Choroid plexus epithelial cell (primary cell): ENCODE results near the gene OR2T12.
"Not testable (repeated sequence)": the region's sequence is repeated elsewhere in the genome, so short reads cannot be mapped to it uniquely, and the experiment has no call there.

Source experiments
- DNase-seq: peaks from one replicate; pipeline ENCODE4 v3.0.0-alpha.2; 2010; ENCODE audit warnings: low read depth
- H3K4me3 ChIP-seq: 2 replicates; pipeline ENCODE4 v1.5.1; 2011; ENCODE audit warnings: low read depth, mild to moderate bottlenecking, control low read depth, low read length, moderate library complexity
- TF ChIP-seq, protein P1 (sequence below): conservative IDR thresholded peaks from 2 replicates; pipeline ENCODE4 v1.5.1; 2011; ENCODE audit warnings: low read depth, mild to moderate bottlenecking, control low read depth, inconsistent platforms, low read length, moderate library complexity

The OR2T12 gene, protein sequence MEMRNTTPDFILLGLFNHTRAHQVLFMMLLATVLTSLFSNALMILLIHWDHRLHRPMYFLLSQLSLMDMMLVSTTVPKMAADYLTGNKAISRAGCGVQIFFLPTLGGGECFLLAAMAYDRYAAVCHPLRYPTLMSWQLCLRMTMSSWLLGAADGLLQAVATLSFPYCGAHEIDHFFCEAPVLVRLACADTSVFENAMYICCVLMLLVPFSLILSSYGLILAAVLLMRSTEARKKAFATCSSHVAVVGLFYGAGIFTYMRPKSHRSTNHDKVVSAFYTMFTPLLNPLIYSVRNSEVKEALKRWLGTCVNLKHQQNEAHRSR

DNA sequence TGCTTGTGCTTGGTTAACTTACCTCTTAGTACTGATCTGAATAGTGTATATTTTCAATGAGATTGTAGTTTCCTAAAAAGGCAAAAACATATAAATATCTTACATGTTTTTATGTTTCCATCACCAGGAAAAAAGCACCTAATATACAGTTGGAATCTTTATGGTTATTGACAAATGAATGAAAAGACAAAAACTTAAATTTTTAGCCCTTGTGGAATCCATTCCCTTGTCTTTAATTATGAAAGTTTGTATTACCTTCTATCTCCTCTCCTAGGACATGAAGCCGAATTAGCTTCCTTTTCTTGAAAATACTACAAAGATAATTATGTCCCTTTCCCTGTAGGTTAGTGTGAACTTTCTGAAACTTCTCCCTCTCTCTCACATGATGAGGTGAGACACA, at the start of gene OR2T12:
OR2T12 (minus strand) TSS at position 101 of the 400 bp plus-strand sequence. CDS start 7,846 bp downstream, outside the sequence.
- no peak for DNase-seq
- TF ChIP-seq, protein P1, sequence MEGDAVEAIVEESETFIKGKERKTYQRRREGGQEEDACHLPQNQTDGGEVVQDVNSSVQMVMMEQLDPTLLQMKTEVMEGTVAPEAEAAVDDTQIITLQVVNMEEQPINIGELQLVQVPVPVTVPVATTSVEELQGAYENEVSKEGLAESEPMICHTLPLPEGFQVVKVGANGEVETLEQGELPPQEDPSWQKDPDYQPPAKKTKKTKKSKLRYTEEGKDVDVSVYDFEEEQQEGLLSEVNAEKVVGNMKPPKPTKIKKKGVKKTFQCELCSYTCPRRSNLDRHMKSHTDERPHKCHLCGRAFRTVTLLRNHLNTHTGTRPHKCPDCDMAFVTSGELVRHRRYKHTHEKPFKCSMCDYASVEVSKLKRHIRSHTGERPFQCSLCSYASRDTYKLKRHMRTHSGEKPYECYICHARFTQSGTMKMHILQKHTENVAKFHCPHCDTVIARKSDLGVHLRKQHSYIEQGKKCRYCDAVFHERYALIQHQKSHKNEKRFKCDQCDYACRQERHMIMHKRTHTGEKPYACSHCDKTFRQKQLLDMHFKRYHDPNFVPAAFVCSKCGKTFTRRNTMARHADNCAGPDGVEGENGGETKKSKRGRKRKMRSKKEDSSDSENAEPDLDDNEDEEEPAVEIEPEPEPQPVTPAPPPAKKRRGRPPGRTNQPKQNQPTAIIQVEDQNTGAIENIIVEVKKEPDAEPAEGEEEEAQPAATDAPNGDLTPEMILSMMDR, result no peak
- no peak within 1 kb of the TSS for H3K4me3 ChIP-seq

DNA sequence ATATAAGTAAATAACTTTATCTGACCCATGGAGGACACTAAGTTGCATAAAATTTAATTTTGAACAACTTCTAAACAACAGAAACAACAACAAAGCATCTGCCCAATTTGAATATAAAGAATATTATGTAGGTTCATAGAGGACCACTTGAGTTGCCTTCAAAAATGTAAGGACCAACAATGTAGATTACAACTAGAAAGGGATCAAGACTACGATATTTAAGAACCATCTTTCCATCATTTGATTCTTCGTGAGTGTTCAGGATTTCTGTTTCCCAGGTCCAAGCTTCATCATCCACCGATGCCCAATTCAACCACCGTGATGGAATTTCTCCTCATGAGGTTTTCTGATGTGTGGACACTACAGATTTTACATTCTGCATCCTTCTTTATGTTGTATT, 45.3 kb upstream of the OR2T12 start, which contains the start of gene OR14C36:
OR14C36 (plus strand) TSS at position 301 of the 400 bp plus-strand sequence; CDS start at position 301, 0 bp downstream.
- no peak within 1 kb of the TSS for H3K4me3 ChIP-seq
- TF ChIP-seq, protein P1, result no peak
- DNase-seq, result no peak

DNA sequence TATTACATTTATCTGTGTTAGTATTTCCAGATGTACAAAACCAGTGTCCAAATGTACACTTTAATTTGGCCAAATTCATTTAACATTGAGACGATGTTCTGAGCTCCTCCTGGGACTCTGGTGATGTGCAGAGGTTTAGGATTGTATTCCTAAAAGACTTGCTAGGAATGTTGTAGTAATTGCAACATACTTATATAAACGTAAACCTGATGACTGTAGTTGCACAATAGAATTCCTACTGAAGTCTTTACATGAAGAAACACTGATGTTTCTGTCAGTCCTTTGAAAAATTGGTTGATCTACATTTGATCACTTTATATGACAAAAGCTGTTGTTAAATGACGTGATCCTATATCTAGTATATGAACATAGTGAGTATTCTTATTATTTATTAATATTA, 40.2 kb upstream of the OR2T12 start:
- no peak for DNase-seq
- H3K4me3 ChIP-seq, result no peak overlapping the region
- TF ChIP-seq, protein P1, result no peak

DNA sequence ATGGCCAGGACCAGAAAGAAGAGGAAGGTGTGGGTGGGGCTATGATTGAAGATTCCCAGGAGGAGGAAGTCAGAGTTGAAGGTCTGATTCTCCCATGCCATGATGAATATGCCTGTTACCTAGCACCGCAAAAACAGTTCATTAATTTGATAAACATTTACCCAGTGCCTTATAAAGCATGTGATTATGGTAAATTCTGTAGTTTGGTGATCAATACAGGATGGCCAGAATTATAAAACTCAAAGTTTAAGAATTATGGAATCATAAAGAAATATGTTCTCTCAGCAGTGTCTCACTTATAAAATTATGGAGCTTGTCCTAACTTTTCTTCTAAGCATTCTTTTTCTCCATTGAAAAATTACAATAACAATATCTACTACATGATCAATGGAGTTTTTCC, 21.2 kb upstream of the OR2T12 start, which contains the start of gene OR2M7:
OR2M7 (minus strand) TSS at position 101 of the 400 bp plus-strand sequence; CDS start at position 101, 0 bp downstream.
- no peak within 1 kb of the TSS for H3K4me3 ChIP-seq
- TF ChIP-seq, protein P1, result no peak
- DNase-seq, result no peak

DNA sequence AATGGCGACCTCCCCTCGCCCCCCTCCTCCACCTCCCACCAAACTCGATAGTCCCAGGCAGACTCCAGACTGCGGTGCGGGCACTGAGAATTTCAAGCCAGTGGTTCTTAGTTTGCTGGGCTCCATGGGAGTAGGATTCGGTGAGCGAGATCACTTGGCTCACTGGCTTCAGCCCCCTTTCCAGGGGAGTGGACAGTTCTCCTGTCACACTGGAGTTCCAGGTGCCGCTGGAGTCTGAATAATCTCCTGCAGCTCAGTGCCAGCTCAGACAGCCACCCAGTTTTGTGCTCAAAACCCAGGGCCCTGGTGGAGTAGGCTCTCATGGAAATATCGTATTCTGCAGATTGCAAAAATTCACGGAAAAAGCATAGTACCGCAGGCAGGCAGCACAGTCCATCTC, 13.6 kb upstream of the OR2T12 start:
- H3K4me3 ChIP-seq, result no peak overlapping the region
- no peak for DNase-seq
- TF ChIP-seq, protein P1, result no peak

DNA sequence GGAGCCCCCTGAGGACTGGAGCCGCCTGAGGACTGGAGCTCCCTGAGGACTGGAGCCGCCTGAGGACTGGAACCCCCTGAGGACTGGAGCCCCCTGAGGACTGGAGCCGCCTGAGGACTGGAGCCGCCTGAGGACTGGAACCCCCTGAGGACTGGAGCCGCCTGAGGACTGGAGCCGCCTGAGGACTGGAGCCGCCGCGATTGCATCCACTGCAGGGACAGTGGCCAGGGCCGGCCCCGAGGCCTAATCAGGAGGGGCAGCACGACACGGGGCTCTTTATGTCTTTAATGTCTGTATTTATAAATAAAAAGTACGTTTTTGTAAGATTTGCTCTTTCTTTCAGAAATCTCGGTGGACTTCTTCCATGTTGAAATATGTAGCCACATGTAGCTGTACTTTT, 3.5 kb upstream of the OR2T12 start:
- not testable (repeated sequence) for DNase-seq, H3K4me3 ChIP-seq

DNA sequence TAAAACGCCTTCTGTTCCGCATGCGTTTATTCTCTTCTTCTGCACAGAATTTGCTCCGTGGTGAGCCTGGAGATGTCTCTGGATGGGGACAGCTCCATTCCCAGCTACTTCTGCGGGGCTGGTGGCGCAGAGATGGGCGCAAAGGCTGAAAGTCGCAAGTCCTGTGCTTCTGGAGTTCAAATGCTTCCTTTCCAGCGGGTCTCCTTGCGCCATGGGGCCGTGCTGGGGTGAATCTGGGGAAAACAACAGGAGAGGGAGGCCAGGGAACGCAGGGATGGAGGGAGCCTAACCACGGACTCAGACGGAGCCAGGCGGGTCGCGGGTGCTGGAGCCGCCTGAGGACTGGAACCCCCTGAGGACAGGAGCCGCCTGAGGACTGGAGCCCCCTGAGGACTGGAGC, 2.9 kb upstream of the OR2T12 start:
- no peak for DNase-seq
- TF ChIP-seq, protein P1, result no peak
- no peak overlapping the region for H3K4me3 ChIP-seq

DNA sequence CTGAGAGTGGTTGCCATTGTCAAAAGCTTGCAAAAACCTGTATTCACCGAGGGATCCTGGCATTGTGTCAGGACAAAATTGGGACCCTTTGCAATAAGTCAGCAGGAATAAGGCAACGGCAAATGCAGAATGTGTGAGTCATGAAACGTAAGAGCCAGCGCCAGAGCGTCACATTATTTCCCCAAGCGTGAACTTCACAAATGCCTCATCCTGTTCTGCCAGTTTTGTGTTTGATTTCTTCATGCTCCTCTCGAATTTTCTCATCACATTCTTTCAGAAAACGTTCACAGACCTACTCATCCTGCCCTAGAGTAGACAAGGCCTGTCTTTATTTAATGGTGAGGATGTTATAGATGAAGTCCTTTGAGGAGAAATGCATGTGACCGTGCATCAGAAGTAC, 2.4 kb upstream of the OR2T12 start:
- not testable (repeated sequence) for DNase-seq

More for the DNA sequence above, 2.4 kb upstream of the OR2T12 start:
- H3K4me3 ChIP-seq, result not testable (repeated sequence)
